Gastroesophageal sphincter (tissue), 4 donors: Measurements from ENCODE around the gene IL19. TPM values are rescaled to one million over a fixed set of nuclear protein-coding genes. Genes with fewer than 3 reads are reported as not detected.

Experiments
- ATAC-seq: fragments of 150-250 bp; one replicate; pipeline ENCODE4 v1.9.1; 2016; ENCODE audit warnings: mild to moderate bottlenecking, moderate library complexity
- H3K27ac ChIP-seq, 4 donors: fragments of 200-600 bp; sonication (generic) in 3 of 4; 1 replicate in 3 of 4; 2 replicates in 1 of 4; pipeline ENCODE4 v1.5.1; 2016 to 2019
- H3K27me3 ChIP-seq: fragments of 200-600 bp; sonication (generic); one replicate; pipeline ENCODE4 v1.5.1; 2019
- H3K36me3 ChIP-seq, 2 donors: fragments of 200-600 bp; sonication (generic); one replicate each; pipeline ENCODE4 v1.5.1; 2019; ENCODE audit warnings: control low read depth in 1 of 2
- H3K4me1 ChIP-seq, 3 donors: fragments of 200-600 bp; sonication (generic); 1 replicate in 2 of 3; 2 replicates in 1 of 3; pipeline ENCODE4 v1.5.1; 2016 to 2019; ENCODE audit warnings: control low read depth in 2 of 3
- H3K4me3 ChIP-seq, 2 donors: fragments of 200-600 bp; sonication (generic); one replicate each; pipeline ENCODE4 v1.5.1; 2019; ENCODE audit warnings: mild to moderate bottlenecking in 1 of 2, moderate library complexity in 1 of 2
- H3K9me3 ChIP-seq, 3 donors: fragments of 200-600 bp; sonication (generic); one replicate each; pipeline ENCODE4 v1.5.1; 2017 to 2019; ENCODE audit warnings: control low read depth in 2 of 3
- EP300 ChIP-seq: sonication (generic); formaldehyde crosslinking; IDR thresholded peaks from one replicate; pipeline ENCODE4 v1.6.1; 2017; ENCODE audit warnings: antibody characterized with exemption, mild to moderate bottlenecking
- POLR2A ChIP-seq, 2 donors: fragments of 450-650 bp; IDR thresholded peaks; one replicate each; pipeline ENCODE4 v1.6.1; 2017; ENCODE audit warnings: antibody characterized with exemption in 2 of 2, mild to moderate bottlenecking in 2 of 2, moderate library complexity in 1 of 2
- POLR2AphosphoS5 ChIP-seq: sonication (generic); formaldehyde crosslinking; IDR thresholded peaks from one replicate; pipeline ENCODE4 v1.6.1; 2017; ENCODE audit warnings: antibody characterized with exemption
- WGBS, 2 donors: methylation state at CpG; one replicate each; pipeline ENCODE4 v1.1.5; 2018; ENCODE audit warnings: low coverage in 1 of 2; 5-methylcytosine and 5-hydroxymethylcytosine counted together
- total RNA-seq, 4 donors: library from RNA; depleted of rRNA; stranded (reverse); fragments of >200 nt; gene quantifications; one replicate each; pipeline ENCODE4 v1.1.0, GENCODE V29; 2016
- TF ChIP-seq, protein P1 (sequence below), 4 experiments: fragments of 200-600 bp in 2 of 4; fragments of 450-650 bp in 2 of 4; sonication (generic) in 1 of 4; IDR thresholded peaks; one replicate each; pipeline ENCODE4 v1.5.1; 2017 to 2019; ENCODE audit warnings: antibody characterized with exemption in 4 of 4, mild to moderate bottlenecking in 2 of 4, moderate library complexity in 2 of 4

The IL19 gene
- total RNA-seq, 4 donors from 2014 or later, result 0.27 TPM; not detected in 3

DNA sequence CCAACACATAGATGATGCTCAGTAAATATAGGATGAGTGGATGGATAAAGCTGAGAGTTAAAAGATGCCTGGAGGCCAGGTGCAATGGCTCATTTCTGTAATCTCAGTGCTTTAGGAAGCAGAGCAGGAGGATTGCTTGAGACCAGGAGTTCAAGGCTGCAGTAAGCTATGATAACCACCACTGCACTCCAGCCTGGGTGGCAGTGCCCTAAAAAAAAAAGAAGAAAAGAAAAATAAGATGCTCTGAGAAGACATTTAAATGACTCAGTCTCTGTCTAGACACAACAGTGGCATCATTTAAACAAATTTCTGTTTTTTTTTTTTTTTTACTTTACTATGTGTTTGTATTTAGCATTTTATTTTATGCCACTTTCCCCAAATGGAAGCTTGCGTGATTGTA lies 25.3 kb upstream of the IL19 start:
- Histone ChIP-seq H3K4me1 (no peaks in the 10 kb centered on the region), H3K27me3 (no peaks in the 10 kb centered on the region), H3K4me3 (no peak overlapping the region), H3K27ac (no peak overlapping the region), H3K36me3 (no peaks in the 10 kb centered on the region), H3K9me3 (no peaks in the 10 kb centered on the region)
- 75 to 100% methylated on average over 1 of the region's 1 CpG for WGBS, 2 donors
- TF ChIP-seq POLR2AphosphoS5 (no peak), EP300 (no peak), POLR2A (IDR thresholded peaks at IDR 0.05) (no peak)
- TF ChIP-seq, protein P1, sequence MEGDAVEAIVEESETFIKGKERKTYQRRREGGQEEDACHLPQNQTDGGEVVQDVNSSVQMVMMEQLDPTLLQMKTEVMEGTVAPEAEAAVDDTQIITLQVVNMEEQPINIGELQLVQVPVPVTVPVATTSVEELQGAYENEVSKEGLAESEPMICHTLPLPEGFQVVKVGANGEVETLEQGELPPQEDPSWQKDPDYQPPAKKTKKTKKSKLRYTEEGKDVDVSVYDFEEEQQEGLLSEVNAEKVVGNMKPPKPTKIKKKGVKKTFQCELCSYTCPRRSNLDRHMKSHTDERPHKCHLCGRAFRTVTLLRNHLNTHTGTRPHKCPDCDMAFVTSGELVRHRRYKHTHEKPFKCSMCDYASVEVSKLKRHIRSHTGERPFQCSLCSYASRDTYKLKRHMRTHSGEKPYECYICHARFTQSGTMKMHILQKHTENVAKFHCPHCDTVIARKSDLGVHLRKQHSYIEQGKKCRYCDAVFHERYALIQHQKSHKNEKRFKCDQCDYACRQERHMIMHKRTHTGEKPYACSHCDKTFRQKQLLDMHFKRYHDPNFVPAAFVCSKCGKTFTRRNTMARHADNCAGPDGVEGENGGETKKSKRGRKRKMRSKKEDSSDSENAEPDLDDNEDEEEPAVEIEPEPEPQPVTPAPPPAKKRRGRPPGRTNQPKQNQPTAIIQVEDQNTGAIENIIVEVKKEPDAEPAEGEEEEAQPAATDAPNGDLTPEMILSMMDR (IDR thresholded peaks at IDR 0.05), result no peak
- no peak for ATAC-seq

DNA sequence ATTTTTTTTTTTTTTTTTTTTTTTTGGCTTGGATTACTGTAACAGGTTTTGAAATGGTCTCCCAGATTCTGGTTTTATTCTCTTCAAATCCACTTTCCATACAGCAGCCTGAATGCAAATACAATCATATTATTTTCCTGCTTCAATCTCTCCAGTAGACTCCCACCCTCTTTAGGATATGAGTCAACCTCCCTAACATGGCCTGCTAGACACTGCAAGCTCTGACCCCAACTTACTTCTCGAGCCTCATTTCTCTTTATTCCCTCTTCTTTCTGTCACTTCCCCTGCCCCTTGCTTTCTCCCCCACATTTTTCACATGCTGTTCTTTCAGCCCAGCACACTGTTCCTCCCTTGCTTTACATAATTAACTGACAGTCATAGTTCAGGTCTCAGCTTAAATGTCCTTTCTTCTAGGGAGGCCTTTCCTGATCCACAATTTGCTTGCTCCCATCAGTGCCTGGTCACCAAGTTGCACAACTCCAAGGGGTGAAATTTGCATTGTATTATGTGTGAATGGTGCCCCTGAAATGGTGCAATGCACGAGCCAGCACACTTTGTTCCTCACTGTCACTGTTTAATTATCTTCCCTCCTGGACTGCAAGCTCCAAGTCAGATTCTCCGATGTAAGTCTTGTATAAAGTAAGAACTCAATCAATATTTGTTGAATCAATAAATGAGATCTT lies 22.1 kb upstream of the IL19 start:
- H3K27me3 ChIP-seq, result peaks cover 9% of the 10 kb centered on the region
- no peaks in the 10 kb centered on the region for H3K36me3 ChIP-seq
- H3K9me3 ChIP-seq, result no peaks in the 10 kb centered on the region
- H3K4me3 ChIP-seq, result no peak overlapping the region
- H3K27ac ChIP-seq, result no peak overlapping the region
- WGBS, 2 donors, result 85 to 88% methylated on average over 2 to 3 of the region's 3 CpGs
- ATAC-seq, result no peak
- H3K4me1 ChIP-seq, result no peaks in the 10 kb centered on the region
- TF ChIP-seq, protein P1 (IDR thresholded peaks at IDR 0.05), result no peak
- no peak for TF ChIP-seq EP300
- no peak for TF ChIP-seq POLR2AphosphoS5

DNA sequence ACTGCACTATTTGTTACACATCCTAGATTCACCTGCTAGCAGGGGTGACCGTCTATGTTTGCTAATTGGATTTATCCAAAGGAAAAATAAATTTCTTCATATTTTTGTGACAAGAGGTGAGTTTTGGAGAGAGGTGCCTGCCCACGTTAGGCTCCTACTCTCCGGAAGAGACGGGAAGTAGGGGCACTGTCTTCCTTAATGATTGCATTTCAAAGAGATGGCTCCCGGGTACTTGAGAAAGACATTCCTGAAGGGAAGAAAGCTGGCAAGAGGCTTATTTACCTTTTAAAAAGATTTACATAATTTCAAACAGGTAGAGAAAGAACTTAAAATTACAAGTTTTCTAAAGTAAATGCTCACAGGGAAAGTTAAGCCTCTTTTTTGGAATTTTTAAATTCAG lies 18.7 kb upstream of the IL19 start:
- Histone ChIP-seq H3K27me3 (peaks cover 10% of the 10 kb centered on the region), H3K4me1 (no peaks in the 10 kb centered on the region), H3K4me3 (no peak overlapping the region), H3K27ac (no peak overlapping the region), H3K9me3 (no peaks in the 10 kb centered on the region), H3K36me3 (no peaks in the 10 kb centered on the region)
- WGBS, 2 donors, result 30 to 35% methylated on average over 5 of the region's 5 CpGs
- TF ChIP-seq EP300, result no peak
- no peak for TF ChIP-seq POLR2A (IDR thresholded peaks at IDR 0.05)
- no peak for TF ChIP-seq POLR2AphosphoS5
- TF ChIP-seq, protein P1 (IDR thresholded peaks at IDR 0.05), result no peak
- ATAC-seq, result no peak

DNA sequence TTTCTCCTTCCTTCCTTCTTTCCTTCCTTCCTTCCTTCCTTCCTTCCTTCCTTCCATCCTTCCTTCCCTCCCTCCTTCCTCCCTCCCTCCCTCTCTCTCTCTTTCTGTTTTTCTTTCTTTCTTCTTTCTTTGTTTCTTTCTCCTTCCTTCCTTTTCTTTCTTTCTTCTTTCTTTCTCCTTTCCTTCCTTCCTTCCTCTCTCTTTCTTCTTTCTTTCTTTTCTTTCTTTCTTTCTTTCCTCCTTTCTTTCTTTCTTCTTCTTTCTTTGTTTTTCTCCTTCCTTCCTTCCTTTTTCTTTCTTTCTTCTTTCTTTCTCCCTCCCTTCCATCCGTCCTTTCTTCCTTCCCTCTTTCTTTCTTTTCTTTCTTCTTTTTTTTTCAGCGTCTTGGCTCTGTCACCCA lies 18.1 kb upstream of the IL19 start:
- WGBS, 2 donors, result 83% methylated on average over 2 of the region's 2 CpGs; no CpG with 5 or more reads in 1 of the 2 donors
- ATAC-seq, result no peak
- TF ChIP-seq, protein P1 (IDR thresholded peaks at IDR 0.05), result no peak
- TF ChIP-seq POLR2A (IDR thresholded peaks at IDR 0.05) (no peak), POLR2AphosphoS5 (no peak), EP300 (no peak)

DNA sequence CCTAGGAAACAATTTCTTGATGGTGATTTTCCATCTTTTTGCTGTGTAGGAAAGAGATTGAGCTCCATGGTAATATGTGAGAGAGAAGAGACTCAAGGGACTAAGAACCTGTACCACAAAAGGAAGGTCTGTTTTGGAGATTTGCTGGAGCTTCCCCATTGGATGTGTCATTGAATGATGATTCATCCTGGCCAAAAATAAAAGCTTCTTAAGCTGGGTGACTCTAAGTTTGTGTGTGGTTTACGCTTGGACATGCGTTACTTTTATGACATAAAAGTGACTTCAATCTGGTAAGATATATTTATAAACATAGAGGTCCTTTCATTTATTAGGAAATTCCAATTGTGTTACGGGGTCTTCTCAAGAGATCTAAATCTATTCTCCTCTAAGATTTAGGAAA lies 17.4 kb upstream of the IL19 start:
- no peak for ATAC-seq

More for the DNA sequence above, 18.1 kb upstream of the IL19 start:
- H3K9me3 ChIP-seq, result no peaks in the 10 kb centered on the region
- H3K4me3 ChIP-seq, result no peak overlapping the region
- H3K27ac ChIP-seq, result no peak overlapping the region
- H3K36me3 ChIP-seq, result no peaks in the 10 kb centered on the region
- H3K27me3 ChIP-seq, result peaks cover 10% of the 10 kb centered on the region
- H3K4me1 ChIP-seq, result no peaks in the 10 kb centered on the region

More for the DNA sequence above, 17.4 kb upstream of the IL19 start:
- TF ChIP-seq EP300 (no peak), POLR2A (IDR thresholded peaks at IDR 0.05) (no peak), POLR2AphosphoS5 (no peak)
- Histone ChIP-seq H3K4me1 (no peaks in the 10 kb centered on the region), H3K27ac (no peak overlapping the region), H3K9me3 (no peaks in the 10 kb centered on the region), H3K4me3 (no peak overlapping the region), H3K27me3 (peaks cover 10% of the 10 kb centered on the region), H3K36me3 (no peaks in the 10 kb centered on the region)
- WGBS, 2 donors, result 77 to 91% methylated on average over 3 of the region's 3 CpGs
